GM21717 (cell line): ENCODE data around the gene UGT1A1.

Source experiments
- ATAC-seq: cut with Tn5 transposase; IDR thresholded peaks from one replicate; pipeline ENCODE4 v1.9.1; 2021; ENCODE audit warnings: mild to moderate bottlenecking, moderate library complexity; ENCODE audit not compliant: unreplicated experiment

Gene UGT1A1

GRCh38 chr2:233814056-233814835, 54.2 kb downstream of the UGT1A1 start:
- ATAC-seq, result no peak

- ATAC-seq, result no peak
Observed at GRCh38 chr2:233815861-233816260, 55.8 kb downstream of the UGT1A1 start.

- no peak for ATAC-seq
Observed at GRCh38 chr2:233816334-233816733, 56.3 kb downstream of the UGT1A1 start.

- ATAC-seq, result no peak
Observed at GRCh38 chr2:233816771-233817170, 56.7 kb downstream of the UGT1A1 start.

- no peak for ATAC-seq
Observed at GRCh38 chr2:233817361-233817911, 57.4 kb downstream of the UGT1A1 start.

GRCh38 chr2:233817995-233818638, 58.0 kb downstream of the UGT1A1 start:
- no peak for ATAC-seq

GRCh38 chr2:233818639-233819621, 58.9 kb downstream of the UGT1A1 start:
- no peak for ATAC-seq

GRCh38 chr2:233819884-233820773, 60.1 kb downstream of the UGT1A1 start:
- no peak for ATAC-seq

- no peak for ATAC-seq
Observed at GRCh38 chr2:233820774-233821105, 60.7 kb downstream of the UGT1A1 start.

GRCh38 chr2:233821196-233821595, 61.1 kb downstream of the UGT1A1 start:
- ATAC-seq, result no peak

GRCh38 chr2:233821709-233822100, 61.6 kb downstream of the UGT1A1 start:
- ATAC-seq, result no peak

GRCh38 chr2:233822101-233822771, 62.2 kb downstream of the UGT1A1 start:
- no peak for ATAC-seq
